DMS79 treated with DMSO at 0.1 percent for 48 hours (cell line): ENCODE data around the gene TNK1.
"Not testable (repeated sequence)": the region's sequence is repeated elsewhere in the genome, so short reads cannot be mapped to it uniquely, and the experiment has no call there.

Experiments
- DNase-seq: peaks from one replicate; lab custom pipeline; 2025; lab: John Stamatoyannopoulos, UW

TNK1 gene

GRCh38 chr17:7355573-7355972 is 25.3 kb upstream of the TNK1 start:
- no peak for DNase-seq

- DNase-seq = peak; percentile 60
Measured at GRCh38 chr17:7356072-7356549, 24.8 kb upstream of the TNK1 start.

GRCh38 chr17:7356756-7357155 is 24.1 kb upstream of the TNK1 start:
- no peak for DNase-seq

- no peak for DNase-seq
Measured at GRCh38 chr17:7357381-7357780, 23.5 kb upstream of the TNK1 start.

- DNase-seq = no peak
Measured at GRCh38 chr17:7361906-7362305, 19.0 kb upstream of the TNK1 start.

GRCh38 chr17:7363311-7363710 is 17.6 kb upstream of the TNK1 start:
- no peak for DNase-seq

GRCh38 chr17:7365963-7366362 is 14.9 kb upstream of the TNK1 start:
- DNase-seq = not testable (repeated sequence)

- DNase-seq = no peak
Measured at GRCh38 chr17:7367083-7367482, 13.8 kb upstream of the TNK1 start.

- no peak for DNase-seq
Measured at GRCh38 chr17:7367918-7368598, 12.8 kb upstream of the TNK1 start.

GRCh38 chr17:7368599-7368994 is 12.3 kb upstream of the TNK1 start:
- not testable (repeated sequence) for DNase-seq

GRCh38 chr17:7369825-7370224 is 11.1 kb upstream of the TNK1 start:
- no peak for DNase-seq

GRCh38 chr17:7370853-7371252 is 10.0 kb upstream of the TNK1 start:
- no peak for DNase-seq

GRCh38 chr17:7374353-7374752 is 6.5 kb upstream of the TNK1 start:
- no peak for DNase-seq

- DNase-seq = no peak
Measured at GRCh38 chr17:7379134-7379533, 1.8 kb upstream of the TNK1 start.

GRCh38 chr17:7380321-7380720 is 568 bp upstream of the TNK1 start:
- DNase-seq = peak; percentile 39

- no peak for DNase-seq
Measured at GRCh38 chr17:7382901-7383300, 2.0 kb downstream of the TNK1 start.

- no peak for DNase-seq
Measured at GRCh38 chr17:7383371-7383741, 2.5 kb downstream of the TNK1 start.

GRCh38 chr17:7383742-7384488 is 3.0 kb downstream of the TNK1 start:
- peak; percentile 69 for DNase-seq

GRCh38 chr17:7384489-7385081 is 3.7 kb downstream of the TNK1 start:
- no peak for DNase-seq

GRCh38 chr17:7388856-7389255 is 8.0 kb downstream of the TNK1 start:
- DNase-seq = no peak

- DNase-seq = no peak
Measured at GRCh38 chr17:7389924-7390910, 9.3 kb downstream of the TNK1 start.

- DNase-seq = no peak
Measured at GRCh38 chr17:7391307-7391706, 10.4 kb downstream of the TNK1 start.
